Esophagus squamous epithelium (tissue), 4 donors: ENCODE data around the gene TLE3.

Source experiments
- POLR2A ChIP-seq, 4 donors: fragments of 450-650 bp; IDR thresholded peaks; one replicate each; pipeline ENCODE4 v1.6.1; 2017; ENCODE audit warnings: antibody characterized with exemption in 4 of 4, mild to moderate bottlenecking in 4 of 4, moderate library complexity in 3 of 4
- TF ChIP-seq, protein P1 (sequence below), 6 experiments: fragments of 450-650 bp in 4 of 6; fragments of 200-600 bp in 2 of 6; sonication (generic) in 2 of 6; IDR thresholded peaks; one replicate each; pipeline ENCODE4 v1.5.1; 2016 to 2019; ENCODE audit warnings: antibody characterized with exemption in 6 of 6, mild to moderate bottlenecking in 4 of 6, moderate library complexity in 4 of 6

- TF ChIP-seq, protein P1, sequence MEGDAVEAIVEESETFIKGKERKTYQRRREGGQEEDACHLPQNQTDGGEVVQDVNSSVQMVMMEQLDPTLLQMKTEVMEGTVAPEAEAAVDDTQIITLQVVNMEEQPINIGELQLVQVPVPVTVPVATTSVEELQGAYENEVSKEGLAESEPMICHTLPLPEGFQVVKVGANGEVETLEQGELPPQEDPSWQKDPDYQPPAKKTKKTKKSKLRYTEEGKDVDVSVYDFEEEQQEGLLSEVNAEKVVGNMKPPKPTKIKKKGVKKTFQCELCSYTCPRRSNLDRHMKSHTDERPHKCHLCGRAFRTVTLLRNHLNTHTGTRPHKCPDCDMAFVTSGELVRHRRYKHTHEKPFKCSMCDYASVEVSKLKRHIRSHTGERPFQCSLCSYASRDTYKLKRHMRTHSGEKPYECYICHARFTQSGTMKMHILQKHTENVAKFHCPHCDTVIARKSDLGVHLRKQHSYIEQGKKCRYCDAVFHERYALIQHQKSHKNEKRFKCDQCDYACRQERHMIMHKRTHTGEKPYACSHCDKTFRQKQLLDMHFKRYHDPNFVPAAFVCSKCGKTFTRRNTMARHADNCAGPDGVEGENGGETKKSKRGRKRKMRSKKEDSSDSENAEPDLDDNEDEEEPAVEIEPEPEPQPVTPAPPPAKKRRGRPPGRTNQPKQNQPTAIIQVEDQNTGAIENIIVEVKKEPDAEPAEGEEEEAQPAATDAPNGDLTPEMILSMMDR (IDR thresholded peaks at IDR 0.05): no peak
- no peak for TF ChIP-seq POLR2A (IDR thresholded peaks at IDR 0.05)
Observed at GRCh38 chr15:70016511-70016994, 81.2 kb downstream of the TLE3 start.
